Left renal cortex interstitium (tissue), 4 donors: ENCODE data around the gene STPG3. TPM values are rescaled to one million over a fixed set of nuclear protein-coding genes. Genes with fewer than 3 reads are reported as not detected.

Experiments used
- DNase-seq, 4 donors: peaks; one replicate each; pipeline ENCODE4 v3.0.0-alpha.2; 2013; ENCODE audit warnings: low read depth in 4 of 4, low spot score in 2 of 4, missing footprints in 1 of 4
- polyA plus RNA-seq, 4 donors: library from polyadenylated mRNA; unstranded; fragments of 120-200 nt; gene quantifications; one replicate each; pipeline ENCODE4 v1.2.1, GENCODE V29; 2013; ENCODE audit not compliant: insufficient read length in 4 of 4

The STPG3 gene
- polyA plus RNA-seq, result 1 to 10 TPM; 1.0 to 3.5 (median 2.3) TPM

GRCh38 chr9:137251194-137251461 lies at the start of gene STPG3:
Gene STPG3, plus strand, starts transcription at chr9:137251286. Its CDS starts 1 bp downstream, at chr9:137251287.
- DNase-seq, result no peak

GRCh38 chr9:137202966-137203365 lies 48.1 kb upstream of the STPG3 start:
- DNase-seq, result no peak

GRCh38 chr9:137204731-137205125 lies 46.4 kb upstream of the STPG3 start:
- DNase-seq, result no peak

GRCh38 chr9:137205126-137206069 lies 45.7 kb upstream of the STPG3 start, which contains the start of the genes NDOR1 and TMEM203:
Gene NDOR1, plus strand, starts transcription at chr9:137205700. Its CDS starts 78 bp downstream, at chr9:137205778.
Gene TMEM203, minus strand, starts transcription at chr9:137205648. Its CDS starts 234 bp downstream, at chr9:137205414.
- peak in 1 of 4 donors; percentile 88 for DNase-seq

- no peak for DNase-seq
Measured at GRCh38 chr9:137206602-137207001, 44.5 kb upstream of the STPG3 start.

DNA sequence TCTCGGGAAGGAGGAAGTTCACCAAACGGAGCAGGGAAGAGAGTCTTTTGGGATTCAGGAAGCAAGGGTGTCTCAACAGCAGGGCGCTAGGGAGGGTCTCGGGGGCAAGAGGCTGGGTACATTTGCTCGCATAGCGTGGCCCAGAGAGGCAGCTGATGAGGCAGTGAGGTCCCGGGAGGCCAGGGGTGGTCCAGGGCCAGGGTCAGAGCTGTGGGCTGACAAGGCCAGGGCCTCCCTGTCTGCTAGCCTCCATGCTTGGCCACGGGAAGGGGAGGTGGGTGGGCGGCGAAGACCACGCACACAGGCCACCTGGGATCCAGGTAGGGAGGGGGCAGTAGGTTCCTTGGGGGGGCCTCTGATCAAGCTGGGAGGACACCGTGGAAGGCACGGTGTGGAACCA lies 39.6 kb upstream of the STPG3 start:
- no peak for DNase-seq

- no peak for DNase-seq
Measured at GRCh38 chr9:137212520-137212919, 38.6 kb upstream of the STPG3 start.

DNA sequence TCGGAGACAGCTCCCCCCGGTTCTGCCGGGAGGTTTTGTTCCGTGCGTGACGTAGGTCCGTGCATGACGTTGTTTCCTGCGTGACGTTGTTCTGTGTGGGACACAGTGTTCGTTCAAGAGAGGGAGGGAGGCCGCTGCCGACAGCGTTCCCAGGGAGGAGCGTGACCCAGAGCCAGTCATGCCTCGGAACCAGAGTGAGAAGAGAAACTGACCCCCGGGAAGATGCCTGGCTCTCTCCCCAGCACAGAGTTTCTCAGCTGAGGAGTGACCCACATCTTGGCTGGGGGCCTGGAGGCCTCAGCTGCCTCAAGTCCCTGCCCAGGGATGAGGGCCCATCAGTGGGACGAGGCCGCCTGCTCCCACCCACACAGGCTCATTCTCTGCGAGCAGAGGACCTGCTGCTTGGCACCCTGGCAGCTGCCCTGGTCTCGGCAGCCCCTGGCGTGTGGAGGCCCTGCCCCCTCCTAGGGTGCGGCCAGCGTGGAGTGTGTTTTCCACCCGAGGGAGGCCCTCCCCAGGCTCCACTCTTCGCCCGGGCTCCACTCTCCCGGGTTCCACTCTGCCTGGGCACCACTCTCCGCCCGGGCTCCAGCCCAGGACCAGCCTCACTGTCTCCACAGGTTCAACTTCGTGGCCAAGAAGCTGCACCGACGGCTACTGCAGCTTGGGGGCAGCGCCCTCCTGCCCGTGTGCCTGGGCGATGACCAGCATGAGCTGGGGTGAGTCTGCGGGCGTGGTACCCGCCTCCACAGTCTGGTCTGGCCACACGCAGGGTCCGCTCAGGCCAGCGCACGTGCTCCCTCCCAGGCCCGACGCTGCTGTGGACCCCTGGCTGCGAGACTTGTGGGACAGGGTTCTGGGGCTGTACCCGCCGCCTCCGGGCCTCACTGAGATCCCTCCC lies 37.7 kb upstream of the STPG3 start:
- no peak for DNase-seq

DNA sequence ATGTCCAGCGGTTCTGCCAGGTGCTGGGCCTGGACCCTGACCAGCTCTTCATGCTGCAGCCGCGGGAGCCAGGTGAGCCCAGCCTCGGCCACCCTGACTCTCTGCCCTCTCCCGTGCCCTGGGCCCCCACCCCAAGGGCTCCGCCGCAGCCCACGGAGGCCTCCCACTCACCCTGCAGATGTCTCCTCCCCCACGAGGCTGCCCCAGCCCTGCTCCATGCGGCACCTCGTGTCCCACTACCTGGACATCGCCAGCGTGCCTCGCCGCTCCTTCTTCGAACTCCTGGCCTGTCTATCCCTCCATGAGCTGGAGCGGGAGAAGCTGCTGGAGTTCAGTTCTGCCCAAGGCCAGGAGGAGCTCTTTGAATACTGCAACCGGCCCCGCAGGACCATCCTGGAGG lies 36.5 kb upstream of the STPG3 start:
- no peak for DNase-seq

DNA sequence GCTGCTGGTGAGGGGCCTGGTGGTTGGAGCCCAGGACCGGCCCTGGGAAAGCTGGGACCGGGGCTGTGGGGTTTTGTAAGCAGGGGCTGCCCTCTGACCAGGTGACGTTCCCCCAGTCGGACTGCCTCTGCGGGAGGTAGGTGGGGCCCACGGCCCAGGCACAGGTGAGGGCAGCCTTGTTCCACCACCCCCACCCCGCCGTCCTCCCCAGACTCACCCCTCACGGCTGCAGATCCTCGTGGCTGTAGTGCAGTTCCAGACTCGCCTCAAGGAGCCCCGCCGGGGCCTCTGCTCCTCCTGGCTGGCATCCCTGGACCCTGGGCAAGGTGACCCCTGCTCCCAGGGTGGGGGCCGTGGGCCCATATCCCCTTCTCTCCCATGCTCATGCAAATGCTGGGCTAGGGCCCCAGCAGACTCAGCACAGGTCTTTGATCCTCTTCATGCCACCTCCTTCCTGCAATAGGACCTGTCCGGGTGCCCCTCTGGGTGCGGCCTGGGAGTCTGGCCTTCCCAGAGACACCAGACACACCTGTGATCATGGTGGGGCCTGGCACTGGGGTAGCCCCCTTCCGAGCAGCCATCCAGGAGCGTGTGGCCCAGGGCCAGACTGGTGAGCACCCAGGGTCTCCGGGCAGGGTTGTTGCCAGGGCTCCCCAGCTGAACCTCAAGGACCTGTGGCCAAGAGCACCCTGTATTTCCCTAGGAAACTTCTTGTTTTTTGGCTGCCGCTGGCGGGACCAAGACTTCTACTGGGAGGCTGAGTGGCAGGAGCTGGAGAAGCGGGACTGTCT lies 35.7 kb upstream of the STPG3 start:
- no peak for DNase-seq

DNA sequence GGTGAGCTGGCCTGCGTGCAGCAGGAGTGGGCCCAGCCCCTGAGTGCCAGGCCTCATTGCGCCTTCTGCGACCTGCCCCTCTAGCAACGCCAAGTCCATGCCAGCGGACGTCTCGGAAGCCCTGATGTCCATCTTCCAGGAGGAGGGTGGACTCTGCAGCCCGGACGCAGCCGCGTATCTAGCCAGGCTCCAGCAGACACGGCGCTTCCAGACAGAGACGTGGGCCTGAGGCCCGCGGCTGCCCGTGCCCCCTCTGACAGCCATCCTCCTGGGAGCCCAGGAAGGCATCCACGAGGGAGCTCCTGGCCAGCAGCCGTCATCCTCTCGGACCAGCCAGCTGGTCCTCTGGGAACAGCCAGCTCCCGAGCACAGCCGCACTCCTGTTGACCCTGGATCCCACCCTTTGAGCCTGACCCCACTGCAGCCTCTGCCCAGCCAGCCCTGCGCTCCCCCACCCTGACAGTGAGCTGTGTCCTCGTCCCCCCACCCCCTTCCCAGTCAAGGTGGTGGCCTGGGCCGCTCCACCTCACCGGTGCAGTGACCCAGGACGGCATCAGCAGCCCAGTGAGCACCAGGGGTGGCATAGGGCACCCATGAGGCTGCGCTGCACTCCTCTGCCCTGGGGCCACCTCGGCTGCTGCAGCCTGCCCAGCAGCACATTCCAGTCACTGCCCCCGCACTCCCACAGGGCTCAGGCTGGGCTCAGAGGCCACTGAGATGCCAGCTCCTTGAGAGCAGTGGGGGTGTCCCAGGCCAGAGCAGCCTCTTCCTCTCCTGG lies 34.7 kb upstream of the STPG3 start:
- no peak for DNase-seq

GRCh38 chr9:137217276-137218211 lies 33.5 kb upstream of the STPG3 start:
- no peak for DNase-seq

DNA sequence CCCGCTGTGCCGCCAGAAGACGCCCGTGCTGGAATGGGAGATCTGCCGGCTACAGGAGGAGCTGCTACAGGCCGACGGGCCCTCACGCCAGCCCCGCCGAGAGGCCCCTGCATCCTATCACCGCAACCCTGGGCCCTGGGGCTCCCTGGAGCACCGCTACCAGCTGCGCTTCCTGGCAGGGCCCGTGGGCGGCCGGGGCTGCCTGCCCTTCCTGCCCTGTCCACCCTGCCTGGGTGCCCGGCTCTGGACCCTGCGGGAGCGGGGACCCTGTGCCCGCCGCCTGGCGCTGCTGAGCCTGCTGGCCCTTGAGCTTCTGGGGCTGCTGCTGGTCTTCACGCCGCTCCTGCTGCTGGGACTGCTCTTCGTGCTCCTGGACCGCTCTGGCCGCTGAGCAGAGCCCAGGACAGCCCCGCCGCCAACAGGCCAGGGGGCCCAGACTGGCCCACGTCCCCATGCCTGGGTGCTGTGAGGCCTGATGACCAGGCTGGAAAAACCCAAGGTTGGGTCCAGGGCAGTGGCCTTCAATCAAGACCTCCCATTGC lies 32.8 kb upstream of the STPG3 start:
- no peak for DNase-seq

- DNase-seq, result no peak
Measured at GRCh38 chr9:137218754-137219271, 32.3 kb upstream of the STPG3 start.

DNA sequence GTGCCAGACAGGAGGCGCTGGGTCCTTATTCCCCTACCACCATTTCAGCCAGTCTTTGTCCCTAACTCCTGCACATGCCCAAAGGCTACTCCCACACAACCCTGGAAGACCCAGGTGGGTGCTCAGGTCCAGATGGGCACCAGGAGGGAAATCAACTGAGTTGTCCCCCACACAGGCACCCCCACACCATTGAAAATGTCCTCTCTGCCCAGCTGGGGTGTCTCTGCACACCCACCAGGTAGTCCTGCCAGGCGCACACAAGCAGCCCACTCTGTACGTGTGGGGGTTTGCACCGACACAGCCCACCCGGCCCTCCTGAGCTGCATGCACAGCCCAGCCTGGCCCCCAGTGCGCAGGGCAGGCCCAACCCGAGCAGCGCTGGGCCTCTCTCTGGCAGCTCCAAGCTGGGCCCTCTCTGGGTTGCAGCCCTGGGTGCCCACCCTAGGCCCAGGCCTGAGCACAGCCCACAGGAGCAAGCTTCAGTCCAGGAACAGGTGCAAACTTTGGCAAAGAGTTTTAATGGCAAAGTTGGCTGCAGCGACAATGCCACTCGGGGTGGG lies 31.2 kb upstream of the STPG3 start:
- DNase-seq, result no peak

GRCh38 chr9:137220317-137221094 lies 30.6 kb upstream of the STPG3 start:
- DNase-seq, result no peak

DNA sequence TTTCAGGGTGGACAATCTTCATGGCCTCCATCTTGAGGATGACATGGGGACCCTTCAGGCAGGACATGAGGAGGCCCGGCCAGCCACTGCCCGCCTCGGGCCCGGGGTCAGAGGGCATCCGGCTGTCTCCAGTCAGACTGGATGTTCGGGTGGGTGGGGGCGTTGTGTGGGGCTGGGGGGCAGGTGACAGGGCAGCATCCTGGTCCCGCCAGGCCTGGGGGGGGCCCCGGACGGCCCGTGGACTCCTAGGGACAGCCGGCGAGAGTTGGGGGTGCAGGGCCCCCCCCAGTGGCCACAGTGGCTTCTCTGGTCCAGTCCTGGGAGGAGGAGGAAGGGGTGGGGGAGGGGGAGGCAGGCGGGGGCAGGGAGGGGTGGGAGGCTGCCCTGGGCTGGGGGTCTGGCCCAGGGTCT lies 30.0 kb upstream of the STPG3 start:
- DNase-seq, result no peak
